TTC549 (cell line): ENCODE results near the gene H3-3A.

Experiments
- FAIRE-seq: peaks from 2 replicates; lab custom pipeline; 2012; peaks lifted over from hg19 to GRCh38; lab: Jason Lieb, UNC

Gene H3-3A

GRCh38 chr1:226062558-226063223 is at the start of gene H3-3A:
Gene H3-3A (plus strand): TSS chr1:226062716. CDS start chr1:226064352, 1,636 bp downstream.
- no peak for FAIRE-seq

- no peak for FAIRE-seq
These were observed 45.4 kb upstream of the H3-3A start for GRCh38 chr1:226017070-226017469.

- no peak for FAIRE-seq
These were observed 42.9 kb upstream of the H3-3A start for GRCh38 chr1:226019572-226019971.

- no peak for FAIRE-seq
These were observed 41.1 kb upstream of the H3-3A start for GRCh38 chr1:226021401-226021800.

GRCh38 chr1:226021801-226022200 is 40.7 kb upstream of the H3-3A start:
- FAIRE-seq = no peak

- no peak for FAIRE-seq
These were observed 38.8 kb upstream of the H3-3A start for GRCh38 chr1:226023735-226024134.

GRCh38 chr1:226026833-226027232 is 35.7 kb upstream of the H3-3A start:
- no peak for FAIRE-seq

GRCh38 chr1:226027538-226028217 is 34.8 kb upstream of the H3-3A start:
- FAIRE-seq = no peak

GRCh38 chr1:226029093-226029496 is 33.4 kb upstream of the H3-3A start:
- FAIRE-seq = no peak

GRCh38 chr1:226029568-226030225 is 32.8 kb upstream of the H3-3A start:
- no peak for FAIRE-seq

GRCh38 chr1:226033582-226033981 is 28.9 kb upstream of the H3-3A start:
- FAIRE-seq = no peak

- FAIRE-seq = no peak
These were observed 28.5 kb upstream of the H3-3A start for GRCh38 chr1:226033991-226034390.

- no peak for FAIRE-seq
These were observed 28.0 kb upstream of the H3-3A start for GRCh38 chr1:226034482-226034881.

- FAIRE-seq = no peak
These were observed 26.6 kb upstream of the H3-3A start for GRCh38 chr1:226035915-226036314.

- no peak for FAIRE-seq
These were observed 23.9 kb upstream of the H3-3A start for GRCh38 chr1:226038661-226039060.

- FAIRE-seq = no peak
These were observed 21.1 kb upstream of the H3-3A start for GRCh38 chr1:226041419-226041818.

- FAIRE-seq = no peak
These were observed 17.9 kb upstream of the H3-3A start for GRCh38 chr1:226044514-226045101.

GRCh38 chr1:226046240-226046639 is 16.3 kb upstream of the H3-3A start:
- no peak for FAIRE-seq

GRCh38 chr1:226047495-226047894 is 15.0 kb upstream of the H3-3A start:
- no peak for FAIRE-seq

GRCh38 chr1:226048886-226049285 is 13.6 kb upstream of the H3-3A start:
- no peak for FAIRE-seq

GRCh38 chr1:226050133-226050532 is 12.4 kb upstream of the H3-3A start:
- peak; percentile 13 for FAIRE-seq

GRCh38 chr1:226051365-226051764 is 11.2 kb upstream of the H3-3A start:
- peak; percentile 62 for FAIRE-seq

- FAIRE-seq = no peak
These were observed 10.5 kb upstream of the H3-3A start for GRCh38 chr1:226052061-226052460.
